Pancreas (tissue), 10 donors: Measurements from ENCODE around the gene INF2. TPM values are rescaled to one million over a fixed set of nuclear protein-coding genes. Genes with fewer than 3 reads are reported as not detected.

Experiments used
- ATAC-seq, 4 donors: fragments of 200-7000 bp; cut with Tn5 transposase; one replicate each; pipeline versions ENCODE4 v1.8.0 to v1.9.1; 2020; ENCODE audit warnings: mild to moderate bottlenecking in 4 of 4, moderate library complexity in 4 of 4
- DNase-seq, 6 donors: peaks; one replicate each; pipeline ENCODE4 v3.0.0-alpha.2; 2020
- FAIRE-seq: peaks from 2 replicates; lab custom pipeline; 2012; peaks lifted over from hg19 to GRCh38; lab: Jason Lieb, UNC
- H3K27ac ChIP-seq, 4 donors: fragments of 200-600 bp; sonication (generic); 1 replicate in 3 of 4; 2 replicates in 1 of 4; pipeline versions ENCODE4 v1.5.0 to v1.8.0; 2020
- H3K27me3 ChIP-seq, 4 donors: fragments of 200-600 bp; one replicate each; pipeline ENCODE4 v1.8.0; 2021
- H3K36me3 ChIP-seq, 3 donors: fragments of 200-600 bp; sonication (generic) in 1 of 3; one replicate each; pipeline versions ENCODE4 v1.5.0 to v1.8.0; 2020 to 2021
- H3K4me1 ChIP-seq, 3 donors: fragments of 200-600 bp; one replicate each; pipeline ENCODE4 v1.8.0; 2021
- H3K4me3 ChIP-seq, 4 donors: fragments of 200-600 bp; sonication (generic) in 2 of 4; one replicate each; pipeline versions ENCODE4 v1.5.0 to v1.8.0; 2020 to 2021
- H3K9me3 ChIP-seq, 4 donors: fragments of 200-600 bp; one replicate each; pipeline ENCODE4 v1.8.0; 2021
- WGBS, 2 donors: extraction: QIAGEN DNeasy Blood & Tissue Kit; methylation state at CpG; one replicate each; pipeline ENCODE4 v1.1.7; 2013; 5-methylcytosine and 5-hydroxymethylcytosine counted together
- intact Hi-C, 3 donors: fragments of 100-400 bp; cut with DNase I; formaldehyde crosslinking; loops; one replicate each; pipeline versions ENCODE4 v1.11.1 to v1.14.2; 2022
- polyA plus RNA-seq, 2 donors: library from polyadenylated mRNA; stranded (reverse); fragments of 200-250 nt; gene quantifications; one replicate each; pipeline ENCODE4 v1.2.3, GENCODE V29; 2013
- total RNA-seq, 6 donors: library from RNA; stranded (reverse); fragmentation: NEBNext Ultra II Directional in 4 of 6; extraction: Animal tissue kit (Norgen Biotek cat#: 25700) in 4 of 6; gene quantifications; one replicate each; pipeline versions ENCODE4 v1.2.1 to v1.2.4, GENCODE V29; 2021 to 2023
- TF ChIP-seq, protein P1 (sequence below), 4 donors: fragments of 200-600 bp; sonication (generic) in 3 of 4; IDR thresholded peaks; one replicate each; pipeline versions ENCODE4 v1.5.0 to v1.8.0; 2021; ENCODE audit warnings: antibody characterized with exemption in 4 of 4
- donor health status: healthy with polysubstance abuse.
- donor health status: DM: no; HTN: no; CAD: no; lungs with moderate emphysema.
- donor health status: DM: no; HTN: no; CAD: no.
- donor health status: control.
- donor health status: control.
- donor health status: Bipolar disorder and iron deficiency.
- donor health status: DM: yes; HTN: yes; CAD: no.
- donor health status: DM: no; HTN: no; CAD: no.
- donor health status: DM: no; HTN: no; CAD: no.
- donor health status: DM: yes; HTN: yes; CAD: no.

Gene INF2
- total and polyA plus RNA-seq, 8 donors: 20.4 to 80.8 (median 27.8) TPM

DNA sequence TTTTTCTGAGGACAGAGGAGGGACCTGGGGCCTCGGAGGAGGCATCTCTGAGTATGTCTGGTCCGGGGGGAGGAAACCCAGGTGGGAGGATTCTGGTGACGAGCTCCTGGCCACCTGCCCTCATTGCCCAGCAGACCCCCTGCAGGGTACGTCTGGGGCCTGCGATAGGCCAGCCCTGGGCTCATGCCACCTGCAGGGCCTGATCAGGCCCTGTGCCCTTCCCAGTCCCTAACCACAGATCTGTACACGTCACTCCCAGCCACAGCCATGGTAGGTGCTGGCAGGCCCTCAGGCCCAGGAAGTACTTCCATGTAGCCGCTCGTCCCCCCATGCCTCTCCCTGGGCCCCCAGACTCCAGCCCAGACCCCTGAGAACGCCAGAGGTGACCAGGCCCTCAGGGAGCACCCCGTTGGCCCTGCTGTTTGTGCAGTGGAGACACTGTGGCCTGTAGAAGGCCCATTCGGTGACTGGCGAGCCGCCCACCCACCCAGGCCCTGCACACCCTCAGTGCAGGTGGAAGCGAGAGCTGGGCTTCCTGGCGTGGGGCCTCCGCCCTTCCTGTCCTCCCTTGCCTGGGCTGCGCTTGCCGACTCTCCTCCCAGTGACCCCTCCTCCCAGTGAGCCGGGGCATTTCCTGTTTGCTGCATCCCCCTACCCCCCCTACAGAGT lies 5.7 kb downstream of the INF2 start:
- H3K27me3 ChIP-seq: no peaks in the 10 kb centered on the region
- H3K9me3 ChIP-seq: no peaks in the 10 kb centered on the region
- ATAC-seq: no peak
- 84 to 86% methylated on average over 16 to 19 of the region's 19 CpGs for WGBS, 2 donors
- no peak overlapping the region for H3K4me3 ChIP-seq
- no peak for DNase-seq
- H3K4me1 ChIP-seq: peaks cover 0 to 6% (median 0%) of the 10 kb centered on the region in 3 donors
- intact Hi-C loops: no loop called here
- TF ChIP-seq, protein P1, sequence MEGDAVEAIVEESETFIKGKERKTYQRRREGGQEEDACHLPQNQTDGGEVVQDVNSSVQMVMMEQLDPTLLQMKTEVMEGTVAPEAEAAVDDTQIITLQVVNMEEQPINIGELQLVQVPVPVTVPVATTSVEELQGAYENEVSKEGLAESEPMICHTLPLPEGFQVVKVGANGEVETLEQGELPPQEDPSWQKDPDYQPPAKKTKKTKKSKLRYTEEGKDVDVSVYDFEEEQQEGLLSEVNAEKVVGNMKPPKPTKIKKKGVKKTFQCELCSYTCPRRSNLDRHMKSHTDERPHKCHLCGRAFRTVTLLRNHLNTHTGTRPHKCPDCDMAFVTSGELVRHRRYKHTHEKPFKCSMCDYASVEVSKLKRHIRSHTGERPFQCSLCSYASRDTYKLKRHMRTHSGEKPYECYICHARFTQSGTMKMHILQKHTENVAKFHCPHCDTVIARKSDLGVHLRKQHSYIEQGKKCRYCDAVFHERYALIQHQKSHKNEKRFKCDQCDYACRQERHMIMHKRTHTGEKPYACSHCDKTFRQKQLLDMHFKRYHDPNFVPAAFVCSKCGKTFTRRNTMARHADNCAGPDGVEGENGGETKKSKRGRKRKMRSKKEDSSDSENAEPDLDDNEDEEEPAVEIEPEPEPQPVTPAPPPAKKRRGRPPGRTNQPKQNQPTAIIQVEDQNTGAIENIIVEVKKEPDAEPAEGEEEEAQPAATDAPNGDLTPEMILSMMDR (IDR thresholded peaks at IDR 0.05): no peak
- no peaks in the 10 kb centered on the region for H3K36me3 ChIP-seq
- H3K27ac ChIP-seq: no peak overlapping the region
- FAIRE-seq: no peak

DNA sequence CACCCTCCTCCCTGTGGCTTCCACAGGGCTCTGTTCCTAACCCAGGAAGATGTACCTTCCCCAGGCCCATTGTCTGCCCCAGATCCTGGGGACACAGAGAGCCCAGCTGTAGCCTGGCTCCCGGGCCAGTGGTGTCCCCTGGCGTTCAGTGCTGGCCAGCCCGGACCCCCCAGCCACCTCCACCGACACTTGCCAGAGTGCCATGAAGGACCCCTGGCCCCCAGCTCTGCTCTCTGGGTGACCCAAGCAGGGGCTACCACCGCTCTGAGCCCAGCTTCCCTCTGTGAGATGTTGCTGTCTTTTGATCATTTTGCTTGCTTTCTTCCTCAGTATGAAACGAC lies 6.2 kb downstream of the INF2 start:
- TF ChIP-seq, protein P1 (IDR thresholded peaks at IDR 0.05): no peak
- no peaks in the 10 kb centered on the region for H3K9me3 ChIP-seq
- no peaks in the 10 kb centered on the region for H3K36me3 ChIP-seq
- ATAC-seq (no peak), DNase-seq (no peak), FAIRE-seq (no peak)
- no peaks in the 10 kb centered on the region for H3K27me3 ChIP-seq
- 68 to 92% methylated on average over 6 of the region's 6 CpGs for WGBS, 2 donors
- H3K4me1 ChIP-seq: peaks cover 0 to 3% (median 0%) of the 10 kb centered on the region in 3 donors
- no peak overlapping the region for H3K27ac ChIP-seq
- H3K4me3 ChIP-seq: no peak overlapping the region
- intact Hi-C loops: no loop called here

GRCh38 chr14:104696671-104697316 lies 7.4 kb downstream of the INF2 start:
- Histone ChIP-seq H3K4me3 (no peak overlapping the region), H3K36me3 (no peaks in the 10 kb centered on the region), H3K27ac (no peak overlapping the region), H3K4me1 (no peaks in the 10 kb centered on the region), H3K27me3 (no peaks in the 10 kb centered on the region), H3K9me3 (no peaks in the 10 kb centered on the region)
- DNase-seq (no peak), FAIRE-seq (no peak), ATAC-seq (no peak)
- TF ChIP-seq, protein P1 (IDR thresholded peaks at IDR 0.05): no peak
- WGBS, 2 donors: 85 to 87% methylated on average over 14 of the region's 14 CpGs
- intact Hi-C loops: no loop called here

- no peaks in the 10 kb centered on the region for H3K4me1 ChIP-seq
- ATAC-seq (peak in 1 of 4 donors; percentile 11), DNase-seq (no peak), FAIRE-seq (no peak)
- TF ChIP-seq, protein P1 (IDR thresholded peaks at IDR 0.05): no peak
- intact Hi-C loops: no loop called here
- no peak overlapping the region for H3K27ac ChIP-seq
- H3K9me3 ChIP-seq: no peaks in the 10 kb centered on the region
- WGBS, 2 donors: 84 to 92% methylated on average over 10 of the region's 10 CpGs
- no peaks in the 10 kb centered on the region for H3K27me3 ChIP-seq
- H3K4me3 ChIP-seq: no peak overlapping the region
- H3K36me3 ChIP-seq: no peaks in the 10 kb centered on the region
These were observed 7.9 kb downstream of the INF2 start for GRCh38 chr14:104697317-104697703.
